Endothelial cell of umbilical vein (primary cell): ENCODE data around the gene TKTL2. TPM values are rescaled to one million over a fixed set of nuclear protein-coding genes. Genes with fewer than 3 reads are reported as not detected.

Source experiments
- BruUV-seq: library from RNA; stranded (reverse); fragments of 400-500 nt; replicated peaks from 2 replicates; lab custom pipeline; 2021; lab: Mats Ljungman, UMichigan
- CTCF ChIA-PET: fragments of 300-600, 350-600 bp; sonication (Branson Sonifier 250); formaldehyde crosslinking; loops from one replicate; lab custom pipeline; 2021; ENCODE audit warnings: antibody characterized with exemption, inconsistent platforms; lab: Charles Lee
- POLR2A ChIA-PET: fragments of 300-600, 350-600 bp; sonication (Branson Sonifier 250); formaldehyde crosslinking; loops from one replicate; lab custom pipeline; 2021; ENCODE audit warnings: antibody characterized with exemption, inconsistent platforms; lab: Charles Lee
- DNase-seq: peaks from one replicate; pipeline ENCODE4 v3.0.0-alpha.2; 2011; ENCODE audit warnings: low read depth, low spot score
- FAIRE-seq: peaks from 2 replicates; lab custom pipeline; 2011; peaks lifted over from hg19 to GRCh38; lab: Jason Lieb, UNC
- H2AFZ ChIP-seq: 2 replicates; pipeline ENCODE4 v1.6.0; 2012; ENCODE audit warnings: low read depth, low read length, control low read depth, inconsistent platforms
- H3K27ac ChIP-seq: 2 replicates; pipeline ENCODE4 v1.5.1; 2011; ENCODE audit warnings: low read depth, mild to moderate bottlenecking, control low read depth, low read length, moderate library complexity; ENCODE audit not compliant: insufficient read depth
- H3K27me3 ChIP-seq, 2 experiments: 2 replicates each; pipeline versions ENCODE4 v1.6.0 to v1.6.1; 2011; ENCODE audit warnings: low read length in 2 of 2, mixed read lengths in 1 of 2; ENCODE audit not compliant: control insufficient read depth in 2 of 2, insufficient read depth in 2 of 2
- H3K36me3 ChIP-seq, 2 experiments: 2 replicates in 1 of 2; 3 replicates in 1 of 2; pipeline ENCODE4 v1.5.1; 2011; ENCODE audit warnings: low read length in 2 of 2, mild to moderate bottlenecking in 1 of 2, moderate library complexity in 1 of 2; ENCODE audit not compliant: control insufficient read depth in 2 of 2, insufficient read depth in 2 of 2; ENCODE audit errors: extremely low read depth in 1 of 2
- H3K4me1 ChIP-seq: 3 replicates; pipeline ENCODE4 v1.5.1; 2011; ENCODE audit warnings: mild to moderate bottlenecking, low read length; ENCODE audit not compliant: control insufficient read depth, insufficient read depth; ENCODE audit errors: extremely low read depth
- H3K4me2 ChIP-seq: 2 replicates; pipeline ENCODE4 v1.6.1; 2011; ENCODE audit warnings: low read length, control low read depth, mixed read lengths; ENCODE audit not compliant: insufficient read depth
- H3K4me3 ChIP-seq, 3 experiments: fragments of 200-600 bp in 1 of 3; sonication (generic), shearing (Covaris generic) in 1 of 3; replicated peaks in 1 of 3; 2 replicates each; pipeline ENCODE4 v1.5.1; 2011 to 2016; ENCODE audit warnings: control low read depth in 3 of 3, low read length in 3 of 3, mild to moderate bottlenecking in 2 of 3, inconsistent platforms in 1 of 3, low read depth in 1 of 3, moderate library complexity in 1 of 3; ENCODE audit not compliant: insufficient read depth in 1 of 3
- H3K79me2 ChIP-seq: 2 replicates; pipeline ENCODE4 v1.6.0; 2012; ENCODE audit warnings: low read length, inconsistent platforms; ENCODE audit not compliant: control insufficient read depth, insufficient read depth
- H3K9ac ChIP-seq: replicated peaks from 2 replicates; pipeline ENCODE3; 2011; ENCODE audit warnings: low read length, control low read depth; ENCODE audit not compliant: insufficient read depth; ENCODE audit errors: extremely low read depth
- H3K9me1 ChIP-seq: replicated peaks from 3 replicates; pipeline ENCODE4 v1.6.0; 2011; ENCODE audit warnings: mild to moderate bottlenecking, low read length; ENCODE audit not compliant: control insufficient read depth, insufficient read depth; ENCODE audit errors: extremely low read depth
- H3K9me3 ChIP-seq: replicated peaks from 2 replicates; pipeline ENCODE4 v1.5.1; 2012; ENCODE audit warnings: low read length, inconsistent platforms; ENCODE audit not compliant: control insufficient read depth, insufficient read depth
- H4K20me1 ChIP-seq: replicated peaks from 2 replicates; pipeline ENCODE3; 2011; ENCODE audit warnings: mild to moderate bottlenecking, low read length; ENCODE audit not compliant: control insufficient read depth, insufficient read depth; ENCODE audit errors: extremely low read depth
- EZH2 ChIP-seq: IDR thresholded peaks from 2 replicates; pipeline ENCODE4 v1.6.1; 2012; ENCODE audit warnings: borderline replicate concordance, low read depth, mild to moderate bottlenecking, moderate library complexity, low read length, inconsistent platforms; ENCODE audit not compliant: severe bottlenecking
- FOS ChIP-seq: IDR thresholded peaks from 2 replicates; pipeline ENCODE4 v1.6.1; 2011; ENCODE audit warnings: mild to moderate bottlenecking, low read length, moderate library complexity, borderline replicate concordance; ENCODE audit not compliant: insufficient read depth
- GATA2 ChIP-seq: IDR thresholded peaks from 2 replicates; pipeline ENCODE4 v1.7.0; 2011; ENCODE audit warnings: low read depth, mild to moderate bottlenecking, moderate library complexity, mixed read lengths, low read length; ENCODE audit not compliant: insufficient read length, insufficient read depth
- JUN ChIP-seq: IDR thresholded peaks from 2 replicates; pipeline ENCODE4 v1.6.1; 2011; ENCODE audit warnings: borderline replicate concordance, low read depth; ENCODE audit not compliant: insufficient read length, insufficient read depth
- MAX ChIP-seq: IDR thresholded peaks from 2 replicates; pipeline ENCODE4 v1.6.1; 2011; ENCODE audit not compliant: insufficient read depth, insufficient read length
- MYC ChIP-seq: IDR thresholded peaks from one replicate; pipeline ENCODE4 v1.6.1; 2011; ENCODE audit warnings: mild to moderate bottlenecking, low read depth, low read length
- POLR2A ChIP-seq: IDR thresholded peaks from 2 replicates; pipeline ENCODE4 v1.6.1; 2012; ENCODE audit warnings: low read depth, mild to moderate bottlenecking, control low read depth, low read length
- POLR2AphosphoS5 ChIP-seq: IDR thresholded peaks from 2 replicates; pipeline ENCODE4 v1.6.1; 2012; ENCODE audit warnings: low read depth, mild to moderate bottlenecking, control low read depth, low read length, moderate library complexity; ENCODE audit not compliant: insufficient read depth
- dilution Hi-C: fragments of 300-500 bp; cut with MboI; formaldehyde crosslinking; loops from one replicate; pipeline ENCODE4 v1.15.0; 2019; ENCODE audit warnings: low sequenced_read_pairs; ENCODE audit not compliant: extremely low pct_ligation_motif_present
- intact Hi-C: fragments of 100-400 bp; cut with micrococcal nuclease; formaldehyde crosslinking; loops from one replicate; pipeline ENCODE4 v1.10.0; 2022
- polyA plus RNA-seq, 4 experiments: library from polyadenylated mRNA; depleted of rRNA in 3 of 4; stranded (reverse) in 3 of 4; unstranded in 1 of 4; fragments of >200 nt; gene quantifications; 2 replicates each; pipeline versions ENCODE4 v1.2.1 to v1.2.3, GENCODE V29; 2011 to 2012; ENCODE audit warnings: missing spikeins in 1 of 4
- total RNA-seq: library from RNA; stranded (reverse); gene quantifications from 2 replicates; pipeline ENCODE4 v1.2.3, GENCODE V29; 2021
- TF ChIP-seq, protein P1 (sequence below), 2 donors: IDR thresholded peaks; 1 replicate in 1 of 2; 2 replicates in 1 of 2; pipeline ENCODE4 v1.5.1; 2011; ENCODE audit warnings: low read length in 2 of 2, mild to moderate bottlenecking in 2 of 2, moderate library complexity in 2 of 2, control low read depth in 1 of 2, inconsistent platforms in 1 of 2, low read depth in 1 of 2; ENCODE audit not compliant: insufficient read depth in 1 of 2; ENCODE audit errors: extremely low read depth in 1 of 2

Gene TKTL2
- total and polyA plus RNA-seq, 2 donors (not counting 3 experiments of a cell fraction or from before 2014, with no cell fraction given), result not detected

DNA sequence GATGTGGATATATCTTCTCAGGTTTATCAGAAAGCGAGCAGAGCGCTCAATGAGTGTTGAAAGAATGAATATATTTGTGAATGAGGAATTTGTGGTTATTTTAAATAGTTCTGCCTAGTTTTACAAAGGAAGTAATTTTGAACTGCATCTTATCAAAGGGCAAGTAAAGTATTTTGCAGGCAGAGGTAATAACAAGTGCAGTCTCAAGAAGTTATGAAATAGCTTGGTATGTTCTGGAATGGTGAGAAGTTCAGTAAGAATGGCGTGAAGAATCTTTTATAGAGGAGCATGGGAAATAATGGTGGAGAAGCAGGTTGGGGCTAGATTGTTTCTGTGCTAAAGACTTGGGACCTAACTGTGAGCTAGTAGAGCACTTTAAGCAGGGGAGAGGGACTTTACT, 31.8 kb upstream of the TKTL2 start:
- Histone ChIP-seq H3K36me3 (peaks cover 0 to 4% of the 10 kb centered on the region in 2 experiments), H3K4me1 (no peaks in the 10 kb centered on the region), H4K20me1 (peaks cover 17% of the 10 kb centered on the region), H3K79me2 (peaks cover 80% of the 10 kb centered on the region), H3K4me2 (no peak overlapping the region), H3K9me1 (no peaks in the 10 kb centered on the region), H3K9me3 (no peaks in the 10 kb centered on the region), H3K27ac (no peak overlapping the region), H3K27me3 (no peaks in the 10 kb centered on the region), H2AFZ (no peak overlapping the region), H3K9ac (no peak overlapping the region), H3K4me3 (no peak overlapping the region)
- CTCF ChIA-PET, result interaction anchor here (0.7 to 1.9 kb wide), 4 partner anchors 11 to 38 kb away, joined by 3 to 7 read pairs (median 4); partner anchors contain the start of gene TMA16
- no TSS peak for BruUV-seq
- intact Hi-C loops (no loop called here), dilution Hi-C loops (no loop called here)
- POLR2A ChIA-PET, result no interaction called here
- TF ChIP-seq MYC, result no peak
- no peak for TF ChIP-seq JUN
- no peak for TF ChIP-seq POLR2A
- TF ChIP-seq POLR2AphosphoS5, result no peak
- TF ChIP-seq, protein P1, sequence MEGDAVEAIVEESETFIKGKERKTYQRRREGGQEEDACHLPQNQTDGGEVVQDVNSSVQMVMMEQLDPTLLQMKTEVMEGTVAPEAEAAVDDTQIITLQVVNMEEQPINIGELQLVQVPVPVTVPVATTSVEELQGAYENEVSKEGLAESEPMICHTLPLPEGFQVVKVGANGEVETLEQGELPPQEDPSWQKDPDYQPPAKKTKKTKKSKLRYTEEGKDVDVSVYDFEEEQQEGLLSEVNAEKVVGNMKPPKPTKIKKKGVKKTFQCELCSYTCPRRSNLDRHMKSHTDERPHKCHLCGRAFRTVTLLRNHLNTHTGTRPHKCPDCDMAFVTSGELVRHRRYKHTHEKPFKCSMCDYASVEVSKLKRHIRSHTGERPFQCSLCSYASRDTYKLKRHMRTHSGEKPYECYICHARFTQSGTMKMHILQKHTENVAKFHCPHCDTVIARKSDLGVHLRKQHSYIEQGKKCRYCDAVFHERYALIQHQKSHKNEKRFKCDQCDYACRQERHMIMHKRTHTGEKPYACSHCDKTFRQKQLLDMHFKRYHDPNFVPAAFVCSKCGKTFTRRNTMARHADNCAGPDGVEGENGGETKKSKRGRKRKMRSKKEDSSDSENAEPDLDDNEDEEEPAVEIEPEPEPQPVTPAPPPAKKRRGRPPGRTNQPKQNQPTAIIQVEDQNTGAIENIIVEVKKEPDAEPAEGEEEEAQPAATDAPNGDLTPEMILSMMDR (IDR thresholded peaks at IDR 0.05; ENCODE audit: extremely low read depth in 1 of 2, insufficient read depth in 1 of 2, low read depth in 1 of 2, low read length in 2 of 2), result no peak
- no peak for TF ChIP-seq EZH2
- no peak for TF ChIP-seq GATA2
- no peak for TF ChIP-seq FOS
- TF ChIP-seq MAX, result no peak
- DNase-seq (no peak), FAIRE-seq (no peak)
